Stimulated activated CD4-positive, alpha-beta T cell treated with anti-CD3 and anti-CD28 coated beads, TNF-alpha, amount 100 ng/mL, for 48 hours (primary cell): Measurements from ENCODE around the gene PLCB1.
A peak's percentile ranks its signal among the peaks of the same experiment; 100 is the strongest.

Experiments used
- DNase-seq, 3 donors: peaks; one replicate each; pipeline ENCODE4 v3.0.0-alpha.2; 2020; ENCODE audit warnings: low read depth in 3 of 3

Gene PLCB1

DNA sequence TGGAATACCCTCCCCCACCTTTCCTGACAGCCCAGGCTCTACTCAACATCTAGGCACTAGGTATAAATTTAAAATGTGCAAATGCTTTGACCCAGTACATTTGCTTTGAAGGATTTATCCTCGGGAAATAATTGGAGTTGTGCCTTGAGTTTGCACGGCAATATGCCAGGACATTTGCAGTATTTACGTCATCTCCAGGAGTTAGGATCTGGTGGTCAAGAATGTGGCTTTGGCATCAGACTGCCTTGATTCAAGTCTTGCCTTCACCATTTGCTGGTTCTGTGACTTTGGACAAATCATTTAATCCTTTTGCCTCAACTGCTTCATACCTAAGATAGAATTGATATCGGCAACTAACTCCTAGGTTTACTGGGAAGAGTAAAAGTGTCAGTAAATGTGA is 169.6 kb downstream of the PLCB1 start:
- DNase-seq, result no peak

DNA sequence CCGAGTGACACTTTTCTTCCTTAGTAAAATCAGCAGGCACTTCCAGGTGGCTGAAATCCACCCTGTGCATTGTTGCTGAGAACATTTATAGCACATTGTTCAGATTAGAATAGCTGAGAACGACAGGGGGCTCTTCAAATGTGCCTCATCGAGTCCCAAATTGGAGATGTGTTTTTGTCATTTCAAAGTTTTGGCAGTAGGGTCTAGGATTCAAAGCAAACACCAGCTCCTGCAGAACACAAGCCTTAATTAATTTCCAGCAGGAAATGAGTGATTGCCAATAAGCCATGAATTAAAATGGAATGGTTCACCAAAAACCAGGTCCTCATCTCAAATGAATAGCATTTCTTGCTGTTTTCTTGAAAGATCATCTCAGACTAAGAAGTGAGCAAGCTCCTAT is 171.6 kb downstream of the PLCB1 start:
- no peak for DNase-seq

DNA sequence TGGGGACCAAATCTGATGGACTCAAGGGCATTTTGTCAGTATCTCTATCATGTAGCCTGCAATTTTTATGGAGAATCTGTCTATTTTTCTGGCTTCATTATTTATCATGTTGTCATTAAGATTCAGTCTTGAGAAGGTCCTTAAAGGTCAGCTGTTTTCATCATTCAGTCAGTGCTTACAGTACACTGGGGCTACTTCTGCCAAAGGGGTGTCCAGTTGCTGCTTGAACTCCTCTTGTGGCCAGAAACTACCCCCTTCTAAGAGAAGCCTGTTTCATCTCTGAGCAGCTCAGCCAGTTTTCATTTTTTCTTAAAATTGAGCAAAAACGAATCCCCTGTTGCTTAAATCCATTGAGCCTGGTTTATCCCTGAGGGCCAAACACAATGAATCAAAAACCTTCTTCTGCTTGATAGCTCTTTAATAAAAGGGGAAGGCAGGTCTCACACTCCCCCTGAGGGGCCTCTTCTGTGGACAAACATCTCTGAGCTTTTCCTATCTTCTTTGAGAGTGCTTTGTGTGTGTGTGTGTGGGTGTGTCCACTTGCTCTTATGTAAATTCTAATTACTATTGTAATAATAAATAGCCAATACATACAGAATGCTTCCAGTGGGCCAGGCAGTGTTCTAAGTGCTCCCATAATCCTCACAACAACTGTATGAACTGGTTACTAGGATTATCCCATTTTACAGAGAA is 172.2 kb downstream of the PLCB1 start:
- DNase-seq, result no peak

DNA sequence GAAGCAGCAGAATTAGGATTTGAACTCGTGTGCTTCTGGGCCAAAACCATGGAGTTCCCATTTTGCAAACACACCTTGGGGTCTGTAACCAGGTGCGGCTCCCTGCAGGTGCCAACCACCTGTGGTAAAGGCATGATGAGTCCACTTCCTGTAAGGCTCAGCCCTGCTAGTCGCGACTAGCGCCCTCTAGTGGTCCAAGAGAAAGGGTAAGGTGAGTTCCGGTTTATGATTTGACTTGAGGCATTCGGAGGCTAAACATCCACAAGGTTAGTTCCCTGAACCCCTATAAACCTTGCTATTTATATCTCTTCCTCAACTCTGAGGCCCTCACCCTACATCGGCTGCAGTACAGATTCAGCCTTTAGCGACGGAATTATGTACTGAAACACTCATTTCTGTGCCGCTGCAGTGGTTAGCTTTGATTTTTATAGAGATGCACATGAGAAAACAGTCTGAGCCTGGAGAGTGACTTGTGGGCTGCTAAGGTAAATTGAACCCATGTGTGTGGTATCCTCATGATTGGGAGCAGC is 173.4 kb downstream of the PLCB1 start:
- DNase-seq, result peak; percentile 36 to 72 (median 57)

DNA sequence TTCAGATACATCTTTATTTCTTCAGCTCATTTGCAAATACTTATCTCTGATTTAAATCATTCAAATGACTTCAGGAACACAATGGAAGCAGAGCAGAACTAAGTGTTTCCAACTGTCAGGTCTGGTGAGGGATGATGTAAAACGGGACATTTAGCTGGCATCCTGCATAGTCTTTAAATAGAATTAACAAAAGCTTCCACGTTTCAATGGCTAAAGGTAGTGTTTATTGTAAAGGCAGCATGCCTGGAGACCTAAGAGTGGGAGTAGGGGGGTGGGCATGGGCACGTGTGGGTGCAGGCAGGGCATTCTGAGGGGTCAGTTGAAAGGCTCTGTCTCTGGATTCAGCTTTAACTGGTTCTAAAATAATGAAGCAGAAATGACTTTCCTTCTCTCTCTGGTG is 174.9 kb downstream of the PLCB1 start:
- DNase-seq, result no peak

DNA sequence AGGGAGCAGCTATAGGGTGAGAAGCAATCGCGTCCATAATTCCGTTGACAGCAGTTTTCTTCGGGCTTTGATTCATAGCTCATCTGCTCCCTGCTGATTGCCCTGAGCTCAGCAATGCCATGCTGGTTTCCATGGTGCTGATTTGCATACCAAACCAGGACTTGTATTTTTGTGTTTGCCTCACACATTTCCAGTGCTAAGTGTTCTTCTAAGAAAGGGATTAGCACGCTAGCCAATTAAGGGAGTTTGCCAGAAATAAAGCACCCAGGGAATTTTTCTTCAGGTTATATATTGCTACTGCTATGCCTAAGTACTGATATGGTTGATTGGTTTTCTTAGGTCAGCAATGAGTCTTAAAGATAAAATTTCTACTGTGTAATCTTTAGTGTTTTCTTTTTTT is 177.6 kb downstream of the PLCB1 start:
- no peak for DNase-seq

DNA sequence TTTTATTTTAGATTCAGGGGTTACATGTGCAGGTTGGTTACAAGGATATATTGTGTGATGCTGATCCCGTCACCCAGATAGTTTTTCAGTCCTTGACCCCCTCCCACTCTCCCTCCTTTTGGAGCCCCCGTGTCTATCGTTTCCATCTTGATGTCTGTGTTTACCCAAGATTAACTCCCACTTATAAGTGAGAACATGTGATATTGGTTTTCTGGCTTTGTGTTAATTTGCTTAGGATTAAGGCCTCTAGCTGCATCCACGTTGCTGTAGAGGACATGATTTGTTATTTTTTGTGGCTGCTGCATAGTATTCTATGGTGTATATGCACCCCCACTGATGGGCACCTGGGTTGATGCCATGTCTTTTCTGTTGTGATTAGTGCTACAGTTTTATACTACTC is 178.6 kb downstream of the PLCB1 start:
- DNase-seq, result no peak

DNA sequence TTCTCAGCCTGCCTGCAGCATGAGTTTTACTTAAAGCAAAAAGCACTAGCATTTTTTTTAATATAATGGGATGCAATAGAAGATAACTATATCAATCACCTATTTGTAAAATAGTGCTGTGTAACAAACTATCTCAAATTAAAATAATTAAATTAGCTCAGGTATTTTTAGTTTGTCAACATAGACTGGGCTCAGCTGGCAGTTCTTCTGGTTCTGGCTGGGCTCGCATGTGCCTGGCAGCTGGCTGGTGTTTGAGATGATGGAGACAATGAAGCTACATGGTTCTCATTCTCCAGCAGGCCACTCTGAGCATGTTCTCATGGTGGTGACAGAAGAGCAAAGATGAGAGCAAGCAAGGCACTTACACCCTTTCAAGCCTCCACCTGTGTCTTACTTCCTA is 181.0 kb downstream of the PLCB1 start:
- no peak for DNase-seq

DNA sequence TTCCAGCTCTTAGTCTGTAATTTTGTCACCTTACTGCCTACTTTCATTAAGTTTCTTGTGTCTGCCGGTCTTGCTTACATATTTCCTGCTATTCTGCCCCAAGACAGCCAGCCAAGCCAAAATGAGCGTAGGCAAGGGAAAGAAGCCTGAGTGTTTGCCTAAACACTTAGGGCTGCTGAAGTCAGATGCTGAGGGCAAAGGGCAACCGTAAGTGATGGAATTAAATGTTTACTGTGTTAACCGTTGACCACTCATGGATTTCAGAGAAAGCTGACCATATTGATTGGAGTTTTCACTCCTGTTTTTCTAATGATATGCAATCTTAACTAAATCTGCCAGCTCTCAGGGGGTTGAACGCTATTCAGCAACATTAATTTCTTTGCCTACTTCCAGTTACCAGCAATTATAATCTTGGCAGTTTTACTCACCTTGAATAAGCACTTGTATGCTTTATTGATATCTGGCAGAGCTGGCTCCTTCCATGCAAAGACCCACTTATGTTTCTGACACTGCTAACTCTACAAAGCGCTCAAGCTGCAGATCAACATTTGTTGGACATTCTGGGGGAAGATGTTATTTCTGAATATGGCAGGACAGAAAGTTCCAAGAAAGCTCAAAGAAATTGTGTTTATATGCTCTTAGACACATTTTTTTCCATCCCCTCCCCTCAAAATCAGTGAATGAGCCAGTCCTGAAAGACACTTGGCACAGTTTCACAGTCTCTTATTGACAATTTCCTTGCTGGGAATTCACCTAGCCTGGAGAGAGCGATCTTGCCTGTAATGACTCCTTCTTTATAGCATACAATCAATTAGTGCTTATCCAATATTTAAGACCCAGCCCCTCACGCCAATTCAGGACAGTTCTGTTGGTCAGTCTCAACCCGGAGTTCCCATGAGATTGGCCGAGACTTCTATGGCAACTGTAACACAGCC is 183.8 kb downstream of the PLCB1 start:
- DNase-seq, result no peak

DNA sequence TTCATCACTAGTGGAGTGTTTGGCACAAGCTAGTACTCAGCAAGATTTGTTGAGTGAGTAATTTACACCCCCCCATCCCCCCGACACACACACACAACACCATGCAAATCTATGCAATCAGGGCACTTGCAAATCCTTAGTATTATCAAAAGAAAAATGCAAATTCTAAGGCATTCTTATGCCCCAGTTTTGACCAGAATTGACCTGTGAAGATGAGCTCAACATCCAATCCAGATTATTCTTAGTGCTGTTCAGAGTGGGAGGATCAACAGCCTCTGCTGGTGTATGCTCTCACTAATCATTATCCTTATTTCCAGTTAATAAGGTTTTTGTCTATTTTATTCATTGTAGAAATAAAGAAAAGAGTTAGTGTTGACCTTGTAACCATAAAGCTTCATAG is 185.4 kb downstream of the PLCB1 start:
- no peak for DNase-seq

DNA sequence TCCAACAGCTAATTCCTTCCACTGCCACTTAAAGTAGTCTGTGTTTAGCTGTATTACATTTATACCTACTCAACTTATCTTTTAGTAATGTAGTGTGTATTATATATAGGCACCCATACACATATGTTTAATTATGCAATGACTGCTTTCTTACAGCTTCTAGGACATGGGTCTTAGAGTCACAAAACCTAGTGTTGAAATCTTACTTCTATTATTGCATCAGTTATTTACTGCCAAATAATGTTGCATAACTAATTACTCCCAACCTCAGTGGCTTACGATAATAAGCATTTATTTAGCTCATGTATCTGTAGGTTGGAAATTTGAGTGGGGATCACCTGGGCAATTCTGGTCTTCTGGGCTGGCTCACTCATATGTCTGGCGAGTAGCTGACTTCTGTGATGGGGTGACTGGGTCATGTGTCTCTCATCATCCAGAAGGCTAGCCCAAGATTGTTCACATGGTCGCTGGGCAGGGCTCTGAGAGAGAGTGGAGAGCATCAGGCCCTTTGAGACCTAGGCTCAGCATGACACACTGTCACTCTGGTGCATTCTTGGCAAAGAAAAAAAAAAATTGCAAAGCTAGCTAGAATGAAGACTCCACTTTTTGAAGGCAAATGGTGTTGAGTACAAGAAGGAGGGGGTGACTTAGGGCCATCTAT is 187.0 kb downstream of the PLCB1 start:
- DNase-seq, result no peak

DNA sequence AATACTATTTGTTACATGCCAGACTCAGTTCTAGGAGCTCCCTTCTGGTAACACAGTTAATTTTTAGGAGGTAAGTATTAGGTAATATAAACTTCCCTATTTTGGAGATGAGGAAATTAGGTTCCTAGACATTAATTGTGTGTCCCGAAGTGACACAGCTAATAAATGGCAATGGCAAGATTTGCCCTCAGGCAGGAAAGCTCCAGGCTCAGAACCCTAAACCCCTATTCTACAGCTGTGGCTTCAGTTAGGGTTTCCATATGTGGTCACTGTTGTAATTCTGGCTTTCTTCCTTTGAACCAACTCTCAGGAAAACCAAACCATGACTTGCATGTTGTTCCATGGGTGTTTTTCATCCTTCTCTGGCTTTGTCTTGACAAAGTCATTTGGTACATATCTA is 188.2 kb downstream of the PLCB1 start:
- no peak for DNase-seq

DNA sequence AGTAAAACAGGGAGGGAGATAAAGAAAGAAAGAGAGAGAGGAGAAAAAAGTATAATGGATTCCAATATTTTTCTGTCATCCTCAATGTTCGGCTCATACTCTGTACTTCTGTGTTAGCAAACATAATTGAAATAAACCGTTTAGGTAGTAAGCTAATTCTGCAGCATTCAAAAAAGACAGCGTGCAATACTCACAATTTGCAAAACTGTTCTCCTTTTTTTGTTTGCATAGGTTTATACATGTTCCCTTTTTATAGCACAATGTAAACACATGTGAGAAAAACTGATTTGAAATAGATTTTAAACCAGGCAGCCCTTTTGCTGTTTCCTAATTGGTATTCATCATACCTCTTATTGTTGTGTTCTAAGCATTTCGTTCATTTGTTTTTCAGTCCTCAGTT is 188.9 kb downstream of the PLCB1 start:
- no peak for DNase-seq

DNA sequence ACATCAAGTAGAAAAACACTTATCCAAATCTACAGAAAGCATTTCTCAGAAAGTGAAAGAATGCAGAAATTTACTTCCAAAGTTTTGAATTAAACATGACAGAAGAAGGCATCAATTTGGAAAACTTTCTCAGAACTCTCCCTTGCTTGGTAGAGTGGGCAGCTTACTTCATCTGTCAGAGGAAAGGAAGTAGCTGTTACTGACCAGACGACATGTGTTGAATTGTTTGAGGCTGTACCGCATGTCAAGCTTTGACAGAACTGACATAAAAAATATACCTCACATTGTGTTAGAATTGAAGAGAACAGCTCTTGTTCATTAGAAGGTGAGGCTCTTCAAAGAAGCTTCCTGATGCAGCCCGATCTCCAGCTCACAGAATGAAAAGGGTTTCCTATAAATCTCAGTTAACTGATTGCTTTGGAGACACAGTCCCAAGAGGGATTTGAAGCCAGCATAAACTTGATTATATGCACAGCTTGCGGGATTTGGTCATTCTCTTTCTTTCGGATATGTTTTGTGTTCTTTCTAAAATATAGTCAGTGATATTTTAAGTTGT is 190.7 kb downstream of the PLCB1 start:
- no peak for DNase-seq

DNA sequence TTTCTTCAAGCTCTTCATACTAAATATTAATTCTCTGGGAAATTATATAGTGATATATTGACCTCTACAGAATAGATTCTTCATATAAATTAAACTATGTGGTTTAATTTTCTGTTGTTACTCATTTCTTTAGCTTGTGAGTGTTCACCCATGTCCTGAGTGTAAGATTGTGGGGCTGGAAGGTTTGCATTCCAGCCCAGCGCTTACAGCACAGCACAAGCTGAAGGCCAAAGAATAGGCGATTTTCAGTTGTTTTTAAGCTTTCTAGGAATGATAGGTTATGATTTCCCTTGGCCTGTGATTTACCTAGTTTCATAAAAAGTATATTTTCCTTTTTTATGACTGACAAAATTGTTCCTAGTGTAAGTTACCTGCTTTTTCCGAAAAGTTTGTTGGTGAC is 194.1 kb downstream of the PLCB1 start:
- no peak for DNase-seq

DNA sequence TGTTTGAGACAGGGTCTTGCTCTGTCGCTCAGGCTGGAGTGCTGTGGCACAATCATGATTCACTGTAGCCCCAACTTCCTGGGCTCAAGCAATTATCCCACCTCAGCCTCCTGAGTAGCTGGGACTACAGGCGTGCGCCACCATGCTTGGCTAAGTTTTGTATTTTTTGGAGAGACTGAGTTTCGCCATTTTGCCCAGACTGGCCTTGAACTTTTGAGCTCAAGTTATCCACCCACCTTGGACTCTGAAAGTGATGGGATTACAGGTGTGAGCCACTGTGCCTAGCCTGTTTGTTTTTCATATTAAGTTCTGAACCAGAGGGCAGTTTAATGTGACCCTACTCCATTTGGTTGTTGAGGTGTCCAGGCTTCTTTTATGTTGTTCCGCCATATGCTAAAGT is 194.8 kb downstream of the PLCB1 start:
- DNase-seq, result no peak

DNA sequence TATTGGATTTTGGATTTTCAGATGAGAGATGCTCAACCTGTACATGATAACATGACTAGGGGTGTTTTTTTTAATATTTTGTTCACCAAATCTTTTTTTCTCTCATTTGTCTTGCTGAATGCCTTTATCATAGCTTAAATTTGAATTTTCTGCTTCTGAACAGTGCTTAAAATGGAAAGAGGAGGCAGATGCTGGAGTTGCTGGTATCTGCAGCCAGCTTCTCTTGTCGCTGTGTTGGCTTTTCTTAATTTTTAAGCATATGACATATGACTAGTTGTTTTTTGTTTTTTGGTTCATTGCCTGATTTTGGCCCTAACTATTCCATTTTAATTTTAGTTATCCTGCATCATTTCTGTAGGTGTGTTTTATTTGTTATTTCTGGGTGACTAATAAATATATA is 196.1 kb downstream of the PLCB1 start:
- no peak for DNase-seq

DNA sequence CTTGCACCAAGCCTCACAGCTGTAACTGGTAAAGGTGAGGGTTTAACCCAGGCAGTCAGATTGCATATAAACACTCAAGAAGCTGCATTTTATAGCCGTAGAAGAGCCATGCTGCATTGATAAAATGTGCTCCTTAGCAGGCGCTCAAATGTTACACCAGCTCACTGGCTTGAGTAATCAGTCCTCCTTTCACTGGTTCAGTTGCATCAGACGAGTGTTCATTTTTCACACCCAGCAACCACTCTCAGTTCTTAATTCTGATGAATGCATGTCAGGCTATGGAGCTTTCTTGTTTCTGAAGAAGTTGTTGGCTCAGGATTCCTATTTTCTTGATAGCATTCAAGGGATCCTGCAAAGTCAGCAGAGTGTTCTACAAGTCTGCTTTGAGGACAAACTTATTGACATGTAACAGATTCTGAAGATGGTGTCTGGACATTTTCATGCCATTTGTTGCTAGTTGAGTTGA is 198.3 kb downstream of the PLCB1 start:
- DNase-seq, result no peak

DNA sequence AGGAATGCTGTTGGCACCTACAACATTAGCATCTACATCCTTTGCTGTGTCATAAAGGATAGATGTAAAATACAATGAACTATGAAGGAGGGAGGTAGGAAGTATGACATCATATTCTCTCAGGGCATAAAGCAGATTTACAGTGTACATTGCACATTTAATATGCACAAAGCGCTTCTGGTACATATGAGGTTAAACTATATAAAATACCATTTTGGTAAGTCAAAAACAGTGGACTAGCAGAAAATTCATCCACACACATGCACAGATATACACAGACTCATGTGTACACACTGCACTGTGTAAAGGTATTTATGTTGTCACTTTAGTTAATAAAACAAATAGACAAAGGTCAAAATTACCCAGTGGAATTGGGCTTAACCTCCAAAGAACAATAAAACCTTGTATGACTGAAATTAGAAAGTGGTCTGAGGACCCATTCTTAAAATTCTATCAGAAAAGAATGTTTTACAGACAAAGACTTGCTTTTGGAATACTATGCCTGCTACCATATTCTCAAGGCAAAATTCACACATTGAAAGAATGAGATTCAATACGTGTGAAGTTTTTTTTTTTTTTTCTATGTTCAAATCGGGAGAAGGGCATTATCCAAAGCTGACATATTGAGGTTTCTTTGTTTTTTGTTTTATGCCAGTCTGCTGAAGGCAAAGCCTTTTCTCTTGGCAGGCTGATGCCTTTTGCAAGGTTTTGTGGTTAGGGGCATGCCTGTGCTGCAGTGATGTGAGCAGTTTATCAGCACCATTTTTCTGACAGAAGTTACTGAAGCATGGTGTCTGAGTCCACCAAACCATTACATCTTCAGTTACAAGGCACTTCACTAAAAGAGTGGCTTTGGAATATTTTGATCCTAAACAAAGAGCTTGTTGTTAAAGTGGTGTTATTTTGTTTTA is 199.0 kb downstream of the PLCB1 start:
- no peak for DNase-seq

DNA sequence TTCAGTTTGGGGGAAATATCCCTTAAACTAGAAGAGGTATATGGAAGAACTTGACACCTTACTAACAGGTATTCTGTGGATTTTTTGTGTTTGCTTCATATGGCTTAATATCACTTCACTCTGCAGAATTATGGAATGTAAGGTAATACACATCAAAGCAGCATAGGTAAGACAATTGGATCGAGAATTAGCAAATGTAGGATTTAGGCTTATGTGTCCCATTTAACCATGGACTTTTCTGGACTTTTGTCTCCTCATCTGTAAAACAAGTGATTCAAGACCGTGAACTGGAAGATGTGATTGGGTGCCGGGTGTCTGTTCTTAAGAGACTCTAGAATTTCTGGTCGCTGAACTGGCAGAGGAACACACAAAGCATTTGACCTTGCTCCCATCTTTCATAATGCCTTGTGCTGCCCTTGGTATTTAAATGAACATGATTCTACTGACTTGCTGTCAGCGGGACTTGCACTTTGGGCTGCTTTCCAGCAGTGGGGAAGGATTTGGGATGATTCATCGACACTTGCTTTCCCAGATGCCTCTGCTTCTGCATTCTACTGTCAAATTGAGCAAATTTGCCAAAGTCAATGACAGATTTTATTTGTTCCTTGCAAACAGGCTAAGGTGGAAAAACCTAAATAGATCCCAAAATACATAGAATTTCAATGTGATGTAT is 199.8 kb downstream of the PLCB1 start:
- no peak for DNase-seq
